Dermis blood vessel endothelial cell (primary cell): ENCODE results near the gene CEP20. TPM values are rescaled to one million over a fixed set of nuclear protein-coding genes. Genes with fewer than 3 reads are reported as not detected.

Experiments
- DNase-seq: peaks from one replicate; pipeline ENCODE4 v3.0.0; 2010
- total RNA-seq: library from RNA; depleted of rRNA; stranded (reverse); fragments of >200 nt; gene quantifications from 2 replicates; pipeline ENCODE4 v1.2.3, GENCODE V29; 2014

Gene CEP20
- total RNA-seq, 1 donor from 2014 or later = 20.4 TPM

GRCh38 chr16:15830832-15831451, 57.5 kb downstream of the CEP20 start:
- no peak for DNase-seq

GRCh38 chr16:15829460-15829859, 58.9 kb downstream of the CEP20 start:
- no peak for DNase-seq

GRCh38 chr16:15827709-15828343, 60.6 kb downstream of the CEP20 start:
- no peak for DNase-seq

- no peak for DNase-seq
Observed at GRCh38 chr16:15827299-15827698, 61.1 kb downstream of the CEP20 start.

- DNase-seq = no peak
Observed at GRCh38 chr16:15825750-15826305, 62.6 kb downstream of the CEP20 start.

GRCh38 chr16:15822957-15823356, 65.4 kb downstream of the CEP20 start:
- DNase-seq = no peak

GRCh38 chr16:15820837-15821236, 67.6 kb downstream of the CEP20 start:
- DNase-seq = no peak

- DNase-seq = no peak
Observed at GRCh38 chr16:15819046-15819445, 69.4 kb downstream of the CEP20 start.

GRCh38 chr16:15817446-15817845, 71.0 kb downstream of the CEP20 start:
- no peak for DNase-seq

GRCh38 chr16:15816228-15816627, 72.2 kb downstream of the CEP20 start:
- no peak for DNase-seq

Other genes starting within 250 kb of the CEP20 start
- gene MARF1, start 245.4 kb downstream of the CEP20 start, total RNA-seq = 15.3 and 24.2 TPM in 2 replicates
- 44.4 and 80.1 TPM in 2 replicates for gene NDE1, start 238.4 kb downstream of the CEP20 start, total RNA-seq
- gene MYH11, start 31.6 kb downstream of the CEP20 start, total RNA-seq = 0.05 TPM in 1 of 2 replicates, not detected in the other
- gene ABCC1, start 61.0 kb upstream of the CEP20 start, total RNA-seq = 35.7 and 70.6 TPM in 2 replicates